Measurements from ENCODE around the gene TUNAR.
"Not testable (repeated sequence)": the region's sequence is repeated elsewhere in the genome, so short reads cannot be mapped to it uniquely, and the experiment has no call there.

The TUNAR gene

GRCh38 chr14:95968048-95968447 is 91.4 kb downstream of the TUNAR start:
- DNase-seq (ENCODE audit: low read depth in 3 of 3, low spot score in 1 of 3) = not testable (repeated sequence)
